Activated CD4-positive, alpha-beta memory T cell treated with anti-CD3 and anti-CD28 coated beads, Interleukin-2, amount 10 ng/mL, durations not matched to agents 7 days and 5 days (primary cell): ENCODE results near the gene SELP. TPM values are rescaled to one million over a fixed set of nuclear protein-coding genes. Genes with fewer than 3 reads are reported as not detected.

Source experiments
- CTCF ChIA-PET: fragments of 350-600 bp; sonication (Branson Sonifier 250); formaldehyde crosslinking; loops from one replicate; lab custom pipeline; 2021; ENCODE audit warnings: antibody characterized with exemption, inconsistent platforms; lab: Charles Lee
- POLR2A ChIA-PET: fragments of 350-600 bp; sonication (Branson Sonifier 250); formaldehyde crosslinking; loops from one replicate; lab custom pipeline; 2021; ENCODE audit warnings: antibody characterized with exemption; lab: Charles Lee
- DNase-seq: peaks from one replicate; pipeline ENCODE4 v3.0.0-alpha.2; 2020
- H3K27ac Mint-ChIP-seq: one replicate; pipeline ENCODE4 v1.8.0; 2021; ENCODE audit warnings: mild to moderate bottlenecking, mixed read lengths
- H3K27me3 Mint-ChIP-seq: one replicate; pipeline ENCODE4 v1.8.0; 2021; ENCODE audit warnings: mixed read lengths
- H3K36me3 Mint-ChIP-seq: one replicate; pipeline ENCODE4 v1.8.0; 2021; ENCODE audit warnings: low read depth, mixed read lengths
- H3K4me1 Mint-ChIP-seq: one replicate; pipeline ENCODE4 v1.8.0; 2021; ENCODE audit warnings: mixed read lengths
- H3K4me3 Mint-ChIP-seq: one replicate; pipeline ENCODE4 v1.8.0; 2021; ENCODE audit warnings: mild to moderate bottlenecking, mixed read lengths
- H3K9me3 Mint-ChIP-seq: one replicate; pipeline ENCODE4 v1.8.0; 2021; ENCODE audit warnings: mixed read lengths
- total RNA-seq, 2 experiments: library from RNA; stranded (reverse); gene quantifications; one replicate each; pipeline ENCODE4 v1.2.3, GENCODE V29; 2021

The SELP gene
- total RNA-seq, 2 experiments from 2014 or later, result 0.45 to 0.83 TPM

DNA sequence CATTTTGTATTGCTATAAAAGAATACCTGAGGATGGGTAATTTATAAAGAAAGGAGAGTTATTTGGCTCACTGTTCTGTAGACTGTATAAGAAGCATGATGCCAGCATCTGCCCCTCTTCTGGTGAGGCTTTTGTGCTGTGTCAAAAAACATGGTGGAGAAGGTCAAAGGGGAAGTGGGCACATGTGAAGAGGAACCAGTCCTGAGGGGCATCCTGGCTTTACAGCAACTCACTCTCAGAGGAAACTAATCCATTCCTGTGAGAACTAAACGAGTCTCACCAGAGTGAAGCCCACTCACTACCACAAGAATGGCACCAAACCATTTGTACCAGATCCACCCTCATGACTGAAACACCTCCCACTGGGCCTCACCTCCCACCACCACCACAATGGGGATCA lies 18.8 kb upstream of the SELP start:
- Mint-ChIP-seq H3K36me3 (peaks cover 4% of the 10 kb centered on the region), H3K4me1 (peaks cover 18% of the 10 kb centered on the region), H3K27ac (no peak overlapping the region), H3K9me3 (peaks cover 6% of the 10 kb centered on the region), H3K4me3 (no peak overlapping the region), H3K27me3 (no peaks in the 10 kb centered on the region)
- POLR2A ChIA-PET, result no interaction called here
- DNase-seq, result no peak
- CTCF ChIA-PET, result no interaction called here

DNA sequence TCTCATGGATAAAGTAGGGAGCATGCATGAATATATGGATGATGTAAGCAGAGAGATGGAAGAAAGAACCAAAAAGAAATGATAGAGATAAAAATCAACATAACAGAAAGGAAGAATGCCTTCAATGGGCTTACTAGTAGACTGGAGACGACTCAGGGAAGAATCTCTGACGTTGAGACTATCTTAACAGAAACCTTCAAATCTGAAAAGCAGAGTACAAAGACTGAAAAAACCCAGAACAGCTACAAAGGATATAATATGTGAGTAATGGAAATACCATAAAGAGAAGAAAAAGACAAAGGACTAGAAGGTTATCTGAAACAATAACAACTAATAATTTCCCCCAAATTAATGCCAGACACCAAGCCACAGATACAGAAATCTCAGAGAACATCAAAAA lies 18.3 kb upstream of the SELP start:
- ChIA-PET POLR2A (no interaction called here), CTCF (no interaction called here)
- Mint-ChIP-seq H3K9me3 (peaks cover 6% of the 10 kb centered on the region), H3K36me3 (peaks cover 4% of the 10 kb centered on the region), H3K27me3 (no peaks in the 10 kb centered on the region), H3K4me3 (no peak overlapping the region), H3K27ac (no peak overlapping the region), H3K4me1 (peaks cover 18% of the 10 kb centered on the region)
- DNase-seq, result no peak

DNA sequence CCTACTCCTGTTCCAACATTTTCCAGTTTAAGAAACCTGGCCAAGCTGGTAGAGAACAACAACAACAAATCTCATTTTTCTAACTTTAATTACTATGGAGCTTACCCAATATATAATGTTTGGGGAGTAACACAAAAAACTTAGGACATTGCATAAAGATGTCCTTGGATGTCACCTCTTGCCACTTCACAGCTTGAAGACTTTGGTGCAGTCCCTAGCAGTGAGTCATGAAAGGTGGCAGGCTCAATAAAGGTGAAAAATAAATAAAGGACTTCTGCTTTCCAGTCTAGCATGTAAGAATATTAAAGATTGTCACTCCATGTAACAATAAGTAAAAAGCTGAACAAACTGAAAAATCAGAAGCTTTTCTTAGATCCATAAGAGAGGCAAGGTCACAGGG lies 17.6 kb upstream of the SELP start:
- H3K36me3 Mint-ChIP-seq, result peaks cover 4% of the 10 kb centered on the region
- H3K27me3 Mint-ChIP-seq, result no peaks in the 10 kb centered on the region
- ChIA-PET CTCF (no interaction called here), POLR2A (no interaction called here)
- H3K4me1 Mint-ChIP-seq, result peaks cover 18% of the 10 kb centered on the region
- H3K4me3 Mint-ChIP-seq, result no peak overlapping the region
- no peak for DNase-seq
- peaks cover 6% of the 10 kb centered on the region for H3K9me3 Mint-ChIP-seq
- no peak overlapping the region for H3K27ac Mint-ChIP-seq

DNA sequence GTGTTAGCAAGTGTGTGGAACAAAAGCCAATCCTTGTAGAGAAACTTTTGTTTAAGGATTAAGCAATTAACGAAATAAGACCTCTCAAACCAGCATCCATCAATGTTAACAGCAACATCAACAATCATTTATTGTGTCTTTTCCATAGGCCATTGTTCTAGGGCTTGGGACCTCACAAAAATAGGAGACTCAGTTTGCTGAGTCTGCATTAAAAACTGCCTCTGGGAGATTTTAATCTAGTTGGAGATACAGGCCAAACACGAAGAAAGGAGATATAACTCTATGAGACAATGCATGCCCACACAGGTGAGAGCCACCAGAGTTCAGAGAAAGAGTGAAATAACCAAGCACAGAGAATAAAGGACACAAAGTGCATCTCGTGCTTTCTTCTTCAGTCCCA lies 14.4 kb upstream of the SELP start:
- H3K9me3 Mint-ChIP-seq, result peaks cover 6% of the 10 kb centered on the region
- no peaks in the 10 kb centered on the region for H3K27me3 Mint-ChIP-seq
- no peak overlapping the region for H3K27ac Mint-ChIP-seq
- POLR2A ChIA-PET, result no interaction called here
- CTCF ChIA-PET, result no interaction called here
- no peak for DNase-seq
- peaks cover 4% of the 10 kb centered on the region for H3K36me3 Mint-ChIP-seq
- H3K4me1 Mint-ChIP-seq, result peaks cover 17% of the 10 kb centered on the region
- H3K4me3 Mint-ChIP-seq, result no peak overlapping the region

DNA sequence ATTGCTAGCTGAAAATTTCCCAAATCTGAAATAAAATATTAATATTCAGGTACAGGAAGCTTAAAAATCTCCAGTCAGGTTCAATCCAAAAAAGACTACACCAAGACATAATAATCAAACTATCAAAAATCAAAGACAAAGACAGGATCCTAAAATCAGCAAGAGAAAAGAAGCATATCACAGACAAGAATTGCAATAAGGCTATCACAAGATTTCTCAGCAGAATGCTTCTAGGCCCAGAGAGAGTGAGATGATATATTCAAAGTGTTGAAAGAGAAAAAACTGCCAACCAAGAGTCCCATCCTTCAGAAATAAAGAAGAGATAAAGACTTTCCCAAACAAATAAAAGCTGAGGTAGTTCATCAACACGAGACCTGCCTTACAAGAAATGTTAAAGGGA lies 5.0 kb upstream of the SELP start:
- no peaks in the 10 kb centered on the region for H3K27me3 Mint-ChIP-seq
- H3K4me3 Mint-ChIP-seq, result no peak overlapping the region
- H3K4me1 Mint-ChIP-seq, result peaks cover 3% of the 10 kb centered on the region
- H3K9me3 Mint-ChIP-seq, result peaks cover 43% of the 10 kb centered on the region
- CTCF ChIA-PET, result interaction anchor here (1.1 kb wide), 1 partner anchor 18 kb away, joined by 3 read pairs; no protein-coding TSS in a partner anchor
- H3K36me3 Mint-ChIP-seq, result peaks cover 28% of the 10 kb centered on the region
- POLR2A ChIA-PET, result interaction anchor here (1.1 kb wide), 1 partner anchor 160 kb away, joined by 3 read pairs; the partner anchor contains the start of gene METTL18
- DNase-seq, result no peak
- no peak overlapping the region for H3K27ac Mint-ChIP-seq

DNA sequence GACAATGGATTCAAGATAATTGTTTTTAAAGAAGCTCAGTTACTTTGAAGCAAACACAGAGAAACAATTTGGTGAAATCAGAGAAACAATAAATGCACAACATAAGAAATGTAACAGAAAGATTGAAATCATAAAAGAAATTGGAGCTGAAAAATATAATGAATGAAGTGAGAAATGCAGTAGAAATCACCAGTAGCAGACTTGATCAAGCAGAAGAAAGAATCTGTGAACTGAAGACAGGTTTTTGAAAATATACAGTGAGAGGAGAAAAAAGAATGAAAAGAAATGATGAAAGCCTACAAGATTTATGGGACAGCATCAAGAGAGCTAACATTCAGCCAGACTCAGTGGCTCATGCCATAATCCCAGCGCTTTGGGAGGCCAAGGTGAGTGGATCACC lies 4.2 kb upstream of the SELP start:
- Mint-ChIP-seq H3K4me3 (no peak overlapping the region), H3K4me1 (no peaks in the 10 kb centered on the region), H3K36me3 (peaks cover 28% of the 10 kb centered on the region), H3K27ac (no peak overlapping the region), H3K27me3 (no peaks in the 10 kb centered on the region), H3K9me3 (peaks cover 43% of the 10 kb centered on the region)
- ChIA-PET POLR2A (interaction anchor here (1.1 kb wide), 1 partner anchor 161 kb away, joined by 3 read pairs; the partner anchor contains the start of gene METTL18), CTCF (no interaction called here)
- DNase-seq, result no peak

DNA sequence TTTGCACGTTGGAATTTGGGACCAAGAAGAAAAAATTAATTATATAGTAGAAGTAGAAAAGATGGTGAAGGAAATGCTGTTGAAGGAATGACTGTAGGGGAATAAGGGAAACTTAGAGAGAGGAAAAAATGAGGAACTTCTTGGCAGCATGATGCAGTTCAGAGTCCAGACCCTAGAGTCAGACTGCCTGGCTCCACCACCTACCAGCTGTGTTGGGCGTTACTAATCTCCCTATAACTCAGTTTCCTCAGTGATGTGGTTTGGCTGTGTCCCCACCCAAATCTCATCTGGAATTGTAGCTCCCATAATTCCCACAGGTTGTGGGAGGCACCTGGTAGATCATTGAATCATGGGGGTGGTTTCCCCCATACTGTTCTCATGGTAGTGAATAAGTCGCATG lies 1.3 kb upstream of the SELP start:
- Mint-ChIP-seq H3K4me1 (peaks cover 3% of the 10 kb centered on the region), H3K27me3 (no peaks in the 10 kb centered on the region), H3K4me3 (no peak overlapping the region), H3K9me3 (peaks cover 29% of the 10 kb centered on the region), H3K36me3 (peaks cover 19% of the 10 kb centered on the region), H3K27ac (no peak overlapping the region)
- CTCF ChIA-PET, result no interaction called here
- POLR2A ChIA-PET, result no interaction called here
- no peak for DNase-seq

DNA sequence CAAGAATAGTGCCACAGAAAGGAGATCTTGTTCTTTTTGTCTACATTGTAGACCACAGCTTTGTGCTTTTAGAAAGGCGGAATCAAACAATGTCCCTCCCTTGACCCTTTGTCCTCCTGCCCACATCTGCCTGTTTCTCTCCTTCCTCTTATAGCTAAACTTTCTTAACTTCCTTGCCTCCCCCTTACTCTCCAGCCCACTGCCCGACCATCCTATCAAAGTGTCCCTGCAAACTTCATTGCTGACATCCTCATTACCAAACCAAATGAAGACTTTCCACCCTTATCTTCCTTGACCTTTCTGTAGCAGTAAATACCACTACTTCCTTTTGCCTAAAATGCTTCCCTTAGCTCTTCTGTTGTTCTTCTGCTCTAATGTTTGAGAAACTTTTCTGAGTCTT lies 5.0 kb downstream of the SELP start:
- H3K36me3 Mint-ChIP-seq, result peaks cover 3% of the 10 kb centered on the region
- H3K27me3 Mint-ChIP-seq, result no peaks in the 10 kb centered on the region
- no peak overlapping the region for H3K4me3 Mint-ChIP-seq
- ChIA-PET POLR2A (no interaction called here), CTCF (no interaction called here)
- H3K27ac Mint-ChIP-seq, result no peak overlapping the region
- H3K4me1 Mint-ChIP-seq, result peaks cover 21% of the 10 kb centered on the region
- H3K9me3 Mint-ChIP-seq, result peaks cover 10% of the 10 kb centered on the region
- DNase-seq, result no peak

DNA sequence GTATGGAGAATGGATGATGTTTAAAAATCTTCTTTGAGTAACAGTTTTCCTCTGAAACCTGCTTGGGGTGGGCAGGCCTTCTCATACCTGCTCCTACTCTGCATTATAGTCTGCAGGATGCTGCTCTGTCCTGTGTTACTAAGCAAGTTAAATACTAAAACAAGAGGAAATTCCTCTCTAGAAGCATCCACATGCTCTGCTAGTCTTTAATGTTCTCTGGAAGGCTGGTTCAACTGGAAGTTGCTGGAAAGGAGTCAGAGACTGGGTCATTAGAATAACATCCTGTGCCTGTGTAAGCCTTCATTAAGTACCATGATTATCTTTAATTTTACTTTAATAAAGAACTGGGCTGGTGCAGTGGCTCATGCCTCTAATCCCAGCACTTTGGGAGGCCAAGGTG lies 5.8 kb downstream of the SELP start:
- no peak overlapping the region for H3K27ac Mint-ChIP-seq
- ChIA-PET CTCF (no interaction called here), POLR2A (no interaction called here)
- H3K36me3 Mint-ChIP-seq, result peaks cover 3% of the 10 kb centered on the region
- no peak for DNase-seq
- H3K9me3 Mint-ChIP-seq, result peaks cover 10% of the 10 kb centered on the region
- H3K4me3 Mint-ChIP-seq, result no peak overlapping the region
- H3K4me1 Mint-ChIP-seq, result peaks cover 21% of the 10 kb centered on the region
- no peaks in the 10 kb centered on the region for H3K27me3 Mint-ChIP-seq

DNA sequence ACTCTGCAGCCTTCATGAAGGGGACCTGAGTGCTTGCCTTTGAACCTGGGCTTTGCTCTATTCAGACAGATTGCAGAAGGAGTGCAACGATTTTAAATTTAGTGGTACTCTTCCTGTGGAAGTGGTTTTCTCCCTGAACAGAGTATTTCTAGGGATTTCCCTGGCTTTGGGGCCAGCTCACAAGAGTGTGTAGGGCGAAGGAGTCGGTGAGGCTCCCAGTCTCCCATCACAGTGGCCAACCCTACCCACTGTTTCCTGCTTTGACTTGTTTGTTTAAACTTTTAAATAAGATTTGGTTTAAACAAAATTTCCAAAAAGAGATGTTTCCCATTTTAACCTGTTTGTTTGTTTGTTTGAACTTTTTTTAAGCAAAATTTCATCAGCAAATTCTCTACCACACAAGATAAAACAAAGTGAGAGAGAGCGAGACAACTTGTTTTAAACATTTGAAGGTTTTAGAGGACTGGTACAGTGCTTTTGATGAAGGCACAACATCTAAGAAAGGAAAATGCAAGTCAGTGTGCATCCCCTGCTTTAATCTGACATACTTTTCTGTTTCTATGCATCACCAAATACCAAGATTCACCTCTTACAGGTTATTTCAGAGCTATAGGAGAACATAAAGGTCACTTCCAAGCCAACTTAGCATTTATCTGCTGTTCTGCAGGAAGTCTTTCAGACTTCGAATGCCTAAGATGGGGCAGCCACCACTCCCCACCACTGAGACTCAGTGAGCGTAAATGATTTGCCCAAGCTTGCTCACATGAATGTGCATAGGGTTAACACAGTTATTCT lies 6.6 kb downstream of the SELP start:
- ChIA-PET CTCF (no interaction called here), POLR2A (no interaction called here)
- Mint-ChIP-seq H3K9me3 (peaks cover 10% of the 10 kb centered on the region), H3K4me1 (peaks cover 21% of the 10 kb centered on the region), H3K27ac (no peak overlapping the region), H3K27me3 (no peaks in the 10 kb centered on the region), H3K36me3 (peaks cover 3% of the 10 kb centered on the region), H3K4me3 (no peak overlapping the region)
- DNase-seq, result no peak

DNA sequence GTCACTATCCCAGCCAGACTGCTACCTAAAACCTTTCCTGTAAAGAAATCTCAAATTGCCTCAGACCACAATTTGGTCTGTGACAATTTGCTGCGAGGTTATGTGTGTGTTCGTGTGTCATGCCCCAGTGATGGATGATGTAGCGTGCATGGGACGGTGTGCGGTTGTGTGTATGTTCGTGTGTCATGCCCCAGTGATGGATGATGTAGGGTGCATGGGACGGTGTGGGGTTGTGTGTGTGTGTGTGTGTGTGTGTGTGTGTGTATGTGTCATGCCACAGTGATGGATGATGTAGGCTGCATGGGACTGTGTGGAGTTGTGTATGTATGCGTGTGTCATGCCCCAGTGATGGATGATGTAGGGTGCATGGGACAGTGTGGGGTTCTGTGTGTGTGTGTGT lies 9.4 kb downstream of the SELP start:
- Mint-ChIP-seq H3K4me3 (no peak overlapping the region), H3K4me1 (peaks cover 18% of the 10 kb centered on the region)
- CTCF ChIA-PET, result no interaction called here

DNA sequence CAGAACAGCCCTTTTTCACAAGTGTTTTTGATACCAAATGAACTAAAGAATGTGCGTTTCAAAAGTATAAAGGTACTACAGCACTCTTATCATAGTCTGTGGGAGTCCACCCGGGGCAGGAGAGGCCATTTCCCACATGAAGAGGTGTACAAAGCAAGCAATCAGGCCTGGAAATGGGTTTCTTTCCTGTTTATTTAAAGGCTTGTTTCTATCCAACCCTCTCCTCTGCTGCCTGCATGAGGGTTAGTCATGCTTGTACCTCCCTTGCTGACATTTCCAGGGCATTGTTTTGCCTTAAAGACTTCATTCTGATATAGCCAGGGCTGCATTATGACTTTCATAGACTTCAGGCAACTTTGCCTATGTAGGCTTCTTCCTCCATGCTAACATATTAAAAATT lies 11.6 kb downstream of the SELP start:
- Mint-ChIP-seq H3K27ac (no peak overlapping the region), H3K27me3 (no peaks in the 10 kb centered on the region), H3K4me3 (no peak overlapping the region), H3K4me1 (peaks cover 6% of the 10 kb centered on the region), H3K9me3 (peaks cover 8% of the 10 kb centered on the region), H3K36me3 (no peaks in the 10 kb centered on the region)
- ChIA-PET POLR2A (no interaction called here), CTCF (no interaction called here)
- DNase-seq, result no peak

More for the DNA sequence above, 9.4 kb downstream of the SELP start:
- POLR2A ChIA-PET, result no interaction called here
- H3K27ac Mint-ChIP-seq, result no peak overlapping the region
- no peak for DNase-seq
- peaks cover 3% of the 10 kb centered on the region for H3K36me3 Mint-ChIP-seq
- H3K27me3 Mint-ChIP-seq, result no peaks in the 10 kb centered on the region
- H3K9me3 Mint-ChIP-seq, result peaks cover 10% of the 10 kb centered on the region

DNA sequence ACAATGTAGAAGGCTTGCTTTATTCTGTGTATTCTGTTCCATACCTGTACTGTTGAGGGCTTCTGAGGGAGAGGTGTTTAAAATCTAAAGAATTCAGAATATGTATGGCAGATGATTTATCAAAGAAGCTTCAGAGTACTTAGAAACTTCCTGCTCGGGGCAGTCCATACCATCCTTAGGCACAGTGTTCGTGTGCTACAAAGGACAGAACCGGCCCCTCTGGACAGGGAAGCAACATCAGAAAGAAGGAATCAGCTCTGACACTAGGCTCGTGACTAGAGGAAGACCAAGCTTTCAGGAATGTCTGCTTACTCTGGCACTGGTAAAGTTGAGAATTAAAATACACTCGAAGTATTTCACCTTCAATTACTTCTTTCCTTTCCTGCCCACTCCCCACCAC lies 14.1 kb downstream of the SELP start:
- Mint-ChIP-seq H3K9me3 (peaks cover 4% of the 10 kb centered on the region), H3K4me1 (no peaks in the 10 kb centered on the region), H3K36me3 (no peaks in the 10 kb centered on the region), H3K4me3 (no peak overlapping the region), H3K27ac (no peak overlapping the region), H3K27me3 (peaks cover 3% of the 10 kb centered on the region)
- POLR2A ChIA-PET, result interaction anchor here (0.6 to 1.7 kb wide), 4 partner anchors 10 to 86 kb away, joined by 3 to 4 read pairs (median 4); no protein-coding TSS in a partner anchor
- CTCF ChIA-PET, result interaction anchor here (1.5 kb wide), 1 partner anchor 14 kb away, joined by 9 read pairs; no protein-coding TSS in a partner anchor
- DNase-seq, result no peak

DNA sequence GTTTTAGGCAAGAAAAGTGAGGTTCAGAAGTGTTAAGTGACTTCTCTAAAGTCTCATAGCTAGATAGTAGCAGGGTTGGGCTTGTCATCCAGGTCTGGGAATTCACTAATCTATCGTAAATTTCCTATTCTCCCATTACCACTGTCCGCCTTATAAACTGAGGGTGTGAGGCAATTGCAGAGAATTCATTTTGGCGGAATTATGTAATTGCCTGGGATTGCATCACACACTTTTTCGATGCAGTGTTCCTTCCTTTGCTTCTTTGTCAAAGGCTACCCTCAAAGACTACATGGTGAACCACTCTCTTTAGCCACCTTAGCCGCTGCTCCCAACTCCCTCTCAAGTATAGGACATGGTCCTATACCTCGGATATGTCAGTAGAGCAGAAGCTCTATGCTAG lies 19.1 kb downstream of the SELP start:
- DNase-seq, result no peak
- H3K4me1 Mint-ChIP-seq, result peaks cover 4% of the 10 kb centered on the region
- peaks cover 3% of the 10 kb centered on the region for H3K27me3 Mint-ChIP-seq
- H3K9me3 Mint-ChIP-seq, result no peaks in the 10 kb centered on the region
- H3K36me3 Mint-ChIP-seq, result no peaks in the 10 kb centered on the region
- ChIA-PET POLR2A (no interaction called here), CTCF (interaction anchor here (0.6 to 2.2 kb wide), 2 partner anchors 25 to 570 kb away, joined by 3 to 5 read pairs; partner anchors contain the start of gene F5)
- no peak overlapping the region for H3K4me3 Mint-ChIP-seq
- H3K27ac Mint-ChIP-seq, result no peak overlapping the region
